H1 (cell line): ENCODE data around the gene ARHGAP22. TPM values are rescaled to one million over a fixed set of nuclear protein-coding genes. Genes with fewer than 3 reads are reported as not detected.

Source experiments
- CTCF ChIA-PET: fragments of 300-600 bp; sonication (Branson Sonifier 250); formaldehyde crosslinking; loops from one replicate; lab custom pipeline; 2021; ENCODE audit not compliant: partially characterized antibody; lab: Charles Lee
- POLR2A ChIA-PET: fragments of 300-600 bp; sonication (Branson Sonifier 250); formaldehyde crosslinking; loops from one replicate; lab custom pipeline; 2021; ENCODE audit warnings: inconsistent platforms; ENCODE audit not compliant: partially characterized antibody; lab: Charles Lee
- DNase-seq, 2 experiments: peaks; one replicate each; pipeline versions ENCODE4 v3.0.0 to v3.0.0-alpha.2; 2010 to 2022; ENCODE audit warnings: low spot score in 2 of 2, low read depth in 1 of 2, mixed read lengths in 1 of 2
- FAIRE-seq: peaks from 2 replicates; lab custom pipeline; 2011; peaks lifted over from hg19 to GRCh38; lab: Jason Lieb, UNC
- H2AFZ ChIP-seq: 2 replicates; pipeline ENCODE4 v1.8.1; 2012; ENCODE audit warnings: low read length, inconsistent platforms
- H2AK5ac ChIP-seq: 2 replicates; pipeline ENCODE4 v1.6.1; 2013; ENCODE audit warnings: low read depth, low read length
- H2BK120ac ChIP-seq: replicated peaks from 2 replicates; pipeline ENCODE3; 2013; ENCODE audit warnings: low read depth, low read length, inconsistent platforms
- H2BK12ac ChIP-seq: 2 replicates; pipeline ENCODE4 v1.6.1; 2013; ENCODE audit warnings: low read depth, low read length
- H2BK15ac ChIP-seq: 2 replicates; pipeline ENCODE4 v1.6.1; 2013; ENCODE audit warnings: low read length
- H2BK20ac ChIP-seq: 2 replicates; pipeline ENCODE4 v1.6.1; 2013; ENCODE audit warnings: low read length
- H2BK5ac ChIP-seq: 2 replicates; pipeline ENCODE4 v1.6.1; 2013; ENCODE audit warnings: low read depth, low read length
- H3K14ac ChIP-seq: 2 replicates; pipeline ENCODE4 v1.6.1; 2013; ENCODE audit warnings: inconsistent platforms; ENCODE audit not compliant: insufficient read length
- H3K18ac ChIP-seq: 2 replicates; pipeline ENCODE4 v1.6.1; 2013; ENCODE audit warnings: low read length; ENCODE audit errors: extremely low read depth
- H3K23ac ChIP-seq: 2 replicates; pipeline ENCODE4 v1.6.1; 2013; ENCODE audit warnings: inconsistent platforms; ENCODE audit not compliant: insufficient read length
- H3K23me2 ChIP-seq: 2 replicates; pipeline ENCODE4 v1.6.1; 2013; ENCODE audit warnings: low read depth, low read length
- H3K27ac ChIP-seq: 2 replicates; pipeline ENCODE4 v1.6.1; 2011; ENCODE audit warnings: low read depth, low read length, inconsistent platforms
- H3K27me3 ChIP-seq, 4 experiments: replicated peaks in 1 of 4; 1 replicate in 1 of 4; 2 replicates in 3 of 4; pipeline versions ENCODE4 v1.6.1 to v1.8.1; 2011 to 2013; ENCODE audit warnings: low read length in 3 of 4, mild to moderate bottlenecking in 3 of 4, inconsistent platforms in 2 of 4, mixed read lengths in 2 of 4, moderate library complexity in 1 of 4; ENCODE audit not compliant: control insufficient read depth in 3 of 4, insufficient read depth in 3 of 4; ENCODE audit errors: extremely low read depth in 1 of 4
- H3K36me3 ChIP-seq, 4 experiments: 2 replicates each; pipeline versions ENCODE4 v1.6.1 to v1.8.1; 2011 to 2013; ENCODE audit warnings: mild to moderate bottlenecking in 4 of 4, low read length in 3 of 4, moderate library complexity in 2 of 4, control low read depth in 1 of 4, inconsistent platforms in 1 of 4; ENCODE audit not compliant: insufficient read depth in 4 of 4, control insufficient read depth in 2 of 4
- H3K4ac ChIP-seq: replicated peaks from 2 replicates; pipeline ENCODE3; 2013; ENCODE audit warnings: low read length, low read depth, mixed read lengths, inconsistent platforms; ENCODE audit not compliant: insufficient read length
- H3K4me1 ChIP-seq, 4 experiments: replicated peaks in 1 of 4; 1 replicate in 1 of 4; 2 replicates in 3 of 4; pipeline versions ENCODE4 v1.6.1 to v1.8.1; 2011 to 2013; ENCODE audit warnings: low read length in 3 of 4, inconsistent platforms in 2 of 4, mixed read lengths in 1 of 4; ENCODE audit not compliant: insufficient read depth in 4 of 4, control insufficient read depth in 3 of 4
- H3K4me2 ChIP-seq, 2 experiments: 2 replicates each; pipeline versions ENCODE4 v1.6.1 to v1.8.1; 2011 to 2013; ENCODE audit warnings: low read depth in 2 of 2, low read length in 2 of 2, control low read depth in 1 of 2, inconsistent platforms in 1 of 2, mild to moderate bottlenecking in 1 of 2; ENCODE audit not compliant: insufficient read depth in 1 of 2
- H3K4me3 ChIP-seq, 4 experiments: fragments of 200-600, 300-600 bp in 1 of 4; sonication (generic), shearing (Covaris generic), sonication (Bioruptor Twin) in 1 of 4; 2 replicates each; pipeline versions ENCODE4 v1.5.1 to v1.8.1; 2011 to 2016; ENCODE audit warnings: low read length in 4 of 4, low read depth in 3 of 4, control low read depth in 2 of 4, inconsistent platforms in 2 of 4, mild to moderate bottlenecking in 2 of 4, mixed read lengths in 1 of 4, moderate library complexity in 1 of 4; ENCODE audit not compliant: insufficient read depth in 2 of 4; ENCODE audit errors: extremely low read depth in 1 of 4
- H3K56ac ChIP-seq: replicated peaks from 2 replicates; pipeline ENCODE3; 2013; ENCODE audit warnings: low read depth, mild to moderate bottlenecking, mixed read lengths, low read length, inconsistent platforms; ENCODE audit not compliant: insufficient read length
- H3K79me1 ChIP-seq: 2 replicates; pipeline ENCODE4 v1.6.1; 2013; ENCODE audit warnings: low read depth, low read length, control low read depth
- H3K79me2 ChIP-seq, 2 experiments: 2 replicates each; pipeline versions ENCODE4 v1.6.1 to v1.8.1; 2012 to 2013; ENCODE audit warnings: low read length in 2 of 2, mild to moderate bottlenecking in 2 of 2, inconsistent platforms in 1 of 2; ENCODE audit not compliant: insufficient read depth in 2 of 2, control insufficient read depth in 1 of 2
- H3K9ac ChIP-seq, 4 experiments: replicated peaks in 1 of 4; 1 replicate in 1 of 4; 2 replicates in 3 of 4; pipeline versions ENCODE4 v1.6.1 to v1.8.1; 2011 to 2013; ENCODE audit warnings: low read depth in 3 of 4, low read length in 3 of 4, control low read depth in 2 of 4, mild to moderate bottlenecking in 2 of 4, moderate library complexity in 2 of 4, inconsistent platforms in 1 of 4; ENCODE audit errors: extremely low read depth in 1 of 4
- H3K9me3 ChIP-seq, 2 experiments: 2 replicates each; pipeline versions ENCODE4 v1.6.1 to v1.8.1; 2012 to 2013; ENCODE audit warnings: mild to moderate bottlenecking in 2 of 2, moderate library complexity in 2 of 2, control low read depth in 1 of 2, inconsistent platforms in 1 of 2, low read depth in 1 of 2, low read length in 1 of 2, mixed read lengths in 1 of 2; ENCODE audit not compliant: insufficient read depth in 2 of 2
- H4K20me1 ChIP-seq, 2 experiments: replicated peaks in 1 of 2; 2 replicates each; pipeline versions ENCODE3 to v1.8.1; 2011 to 2013; ENCODE audit warnings: inconsistent platforms in 2 of 2, low read length in 2 of 2, mild to moderate bottlenecking in 1 of 2; ENCODE audit not compliant: insufficient read depth in 2 of 2, control insufficient read depth in 1 of 2
- H4K5ac ChIP-seq: 2 replicates; pipeline ENCODE4 v1.6.1; 2013; ENCODE audit warnings: low read length, low read depth, mixed read lengths, inconsistent platforms; ENCODE audit not compliant: insufficient read length
- H4K8ac ChIP-seq: 2 replicates; pipeline ENCODE4 v1.8.0; 2013; ENCODE audit warnings: mild to moderate bottlenecking, moderate library complexity, low read length, inconsistent platforms; ENCODE audit not compliant: insufficient read depth; ENCODE audit errors: extremely low read depth
- H4K91ac ChIP-seq: replicated peaks from 2 replicates; pipeline ENCODE3; 2013; ENCODE audit warnings: low read length, mixed read lengths, inconsistent platforms; ENCODE audit not compliant: insufficient read length
- ASH2L ChIP-seq: fragments of 200-600, 300-600 bp; sonication (generic); IDR thresholded peaks from one replicate; pipeline ENCODE4 v1.7.1; 2017; ENCODE audit warnings: low read length
- E2F6 ChIP-seq: IDR thresholded peaks from 2 replicates; pipeline ENCODE4 v1.6.1; 2012; ENCODE audit warnings: inconsistent platforms
- EGR1 ChIP-seq: IDR thresholded peaks from 2 replicates; pipeline ENCODE4 v1.6.1; 2011; ENCODE audit warnings: low read depth, low read length, borderline replicate concordance
- HDAC6 ChIP-seq: IDR thresholded peaks from one replicate; pipeline ENCODE4 v1.7.1; 2012; ENCODE audit warnings: low read depth, mild to moderate bottlenecking, inconsistent platforms, low read length, moderate library complexity
- KDM1A ChIP-seq: fragments of 200-600, 300-600 bp; sonication (generic); IDR thresholded peaks from 2 replicates; pipeline ENCODE4 v1.7.1; 2016; ENCODE audit warnings: mild to moderate bottlenecking, low read length, borderline replicate concordance
- PHF8 ChIP-seq: fragments of 200-600 bp; sonication (generic); conservative IDR thresholded peaks from 2 replicates; pipeline ENCODE4 v1.7.1; 2012; ENCODE audit warnings: low read depth, mild to moderate bottlenecking, inconsistent platforms, low read length, moderate library complexity
- POLR2A ChIP-seq, 2 experiments: IDR thresholded peaks; 1 replicate in 1 of 2; 2 replicates in 1 of 2; pipeline ENCODE4 v1.6.1; 2011; ENCODE audit warnings: low read depth in 2 of 2, low read length in 2 of 2, mild to moderate bottlenecking in 2 of 2; ENCODE audit errors: control extremely low read depth in 1 of 2
- POLR2AphosphoS5 ChIP-seq: IDR thresholded peaks from 2 replicates; pipeline ENCODE4 v1.6.1; 2011; ENCODE audit warnings: low read depth, low read length
- SIN3A ChIP-seq, 2 experiments: IDR thresholded peaks in 1 of 2; conservative IDR thresholded peaks in 1 of 2; 2 replicates each; pipeline ENCODE4 v1.6.1; 2011 to 2012; ENCODE audit warnings: low read length in 2 of 2, improper control_type of control experiment in 1 of 2, low read depth in 1 of 2, mild to moderate bottlenecking in 1 of 2
- SIRT6 ChIP-seq: IDR thresholded peaks from one replicate; pipeline ENCODE4 v1.7.1; 2012; ENCODE audit warnings: low read length, inconsistent platforms
- SIX5 ChIP-seq: IDR thresholded peaks from 2 replicates; pipeline ENCODE4 v1.6.1; 2011; ENCODE audit warnings: mild to moderate bottlenecking, low read depth, low read length
- TBP ChIP-seq: IDR thresholded peaks from 2 replicates; pipeline ENCODE4 v1.6.1; 2011; ENCODE audit warnings: low read depth, low read length, improper control_type of control experiment
- WGBS, 2 experiments: shearing (Covaris generic) in 1 of 2; methylation state at CpG; one replicate each; pipeline versions ENCODE4 v1.1.6 to v1.1.7; 2013 to 2015; ENCODE audit warnings: low lambda C conversion rate in 2 of 2, mixed read lengths in 2 of 2, inconsistent platforms in 1 of 2, low coverage in 1 of 2, missing lambda C conversion rate in 1 of 2; ENCODE audit not compliant: insufficient replicate concordance in 2 of 2, insufficient coverage in 1 of 2, insufficient read length in 1 of 2; ENCODE audit errors: extremely low coverage in 1 of 2, missing lambda C conversion rate in 1 of 2; 5-methylcytosine and 5-hydroxymethylcytosine counted together
- polyA plus RNA-seq, 7 experiments: library from polyadenylated mRNA; depleted of rRNA in 3 of 7; stranded (reverse) in 5 of 7; unstranded in 2 of 7; fragments of >200 nt in 5 of 7; fragments of 200-250 nt in 2 of 7; gene quantifications; 1 replicate in 5 of 7; 2 replicates in 1 of 7; 4 replicates in 1 of 7; pipeline versions ENCODE4 v1.2.1 to v1.2.3, GENCODE V29; 2011 to 2013; ENCODE audit warnings: missing spikeins in 2 of 7, mixed read lengths in 2 of 7
- total RNA-seq: library from RNA; stranded (reverse); fragmentation: NEBNext Ultra II Directional; extraction: Animal tissue kit (Norgen Biotek cat#: 25700); gene quantifications from 2 replicates; pipeline ENCODE4 v1.2.1, GENCODE V29; 2021
- TF ChIP-seq, protein P1 (sequence below): IDR thresholded peaks from 2 replicates; pipeline ENCODE4 v1.6.1; 2012; ENCODE audit warnings: low read length, inconsistent platforms

The ARHGAP22 gene
- total and polyA plus RNA-seq, 2 of the 8 experiments (the other 6 are each of a cell fraction or from before 2014, with no cell fraction given) = 3.6 to 11.2 TPM

GRCh38 chr10:48599830-48600134 is 5.1 kb downstream of the ARHGAP22 start:
- no peak overlapping the region for H3K23ac ChIP-seq
- no peak overlapping the region for H2BK20ac ChIP-seq
- no peaks in the 10 kb centered on the region for H3K9me3 ChIP-seq
- H3K56ac ChIP-seq = no peak overlapping the region
- ChIA-PET POLR2A (interaction anchor here (0.7 kb wide), 1 partner anchor 66 kb away, joined by 3 read pairs; no protein-coding TSS in a partner anchor), CTCF (interaction anchor here (1.3 to 1.6 kb wide), 3 partner anchors 9 to 48 kb away, joined by 3 to 8 read pairs (median 3); no protein-coding TSS in a partner anchor)
- 88% methylated on average over 2 of the region's 2 CpGs; no CpG with 5 or more reads in 1 of the 2 experiments for WGBS, 2 experiments
- H2BK5ac ChIP-seq = no peak overlapping the region
- H4K8ac ChIP-seq = no peak overlapping the region
- H2BK15ac ChIP-seq = peak overlapping the region; percentile 54; the same call in 1 of the 2 replicates
- FAIRE-seq = no peak
- H3K14ac ChIP-seq = no peak overlapping the region
- no peaks in the 10 kb centered on the region for H3K79me2 ChIP-seq
- H3K4me2 ChIP-seq = no peak overlapping the region
- no peak overlapping the region for H3K27ac ChIP-seq
- H3K4me3 ChIP-seq = no peak overlapping the region
- peaks cover 0 to 13% (median 11%) of the 10 kb centered on the region in 4 experiments; a peak in 6 of 7 replicates for H3K27me3 ChIP-seq
- H2AK5ac ChIP-seq = no peak overlapping the region
- no peak overlapping the region for H2AFZ ChIP-seq
- peaks cover 0 to 22% (median 8%) of the 10 kb centered on the region in 4 experiments; a peak in 6 of 7 replicates for H3K4me1 ChIP-seq
- H3K79me1 ChIP-seq = no peaks in the 10 kb centered on the region
- no peaks in the 10 kb centered on the region for H3K36me3 ChIP-seq
- DNase-seq = no peak
- H4K5ac ChIP-seq = no peak overlapping the region
- H3K18ac ChIP-seq = no peak overlapping the region
- no peak overlapping the region for H4K91ac ChIP-seq
- H3K23me2 ChIP-seq = no peaks in the 10 kb centered on the region; the same call in 1 of the 2 replicates
- H3K9ac ChIP-seq = no peak overlapping the region
- H2BK120ac ChIP-seq = no peak overlapping the region
- no peaks in the 10 kb centered on the region for H4K20me1 ChIP-seq
- H2BK12ac ChIP-seq = no peak overlapping the region
- H3K4ac ChIP-seq = no peak overlapping the region
- no peak for TF ChIP-seq TBP
- no peak for TF ChIP-seq ASH2L
- TF ChIP-seq POLR2AphosphoS5 = no peak
- TF ChIP-seq HDAC6 = no peak
- no peak for TF ChIP-seq PHF8
- TF ChIP-seq EGR1 = no peak
- TF ChIP-seq KDM1A = no peak
- TF ChIP-seq, protein P1, sequence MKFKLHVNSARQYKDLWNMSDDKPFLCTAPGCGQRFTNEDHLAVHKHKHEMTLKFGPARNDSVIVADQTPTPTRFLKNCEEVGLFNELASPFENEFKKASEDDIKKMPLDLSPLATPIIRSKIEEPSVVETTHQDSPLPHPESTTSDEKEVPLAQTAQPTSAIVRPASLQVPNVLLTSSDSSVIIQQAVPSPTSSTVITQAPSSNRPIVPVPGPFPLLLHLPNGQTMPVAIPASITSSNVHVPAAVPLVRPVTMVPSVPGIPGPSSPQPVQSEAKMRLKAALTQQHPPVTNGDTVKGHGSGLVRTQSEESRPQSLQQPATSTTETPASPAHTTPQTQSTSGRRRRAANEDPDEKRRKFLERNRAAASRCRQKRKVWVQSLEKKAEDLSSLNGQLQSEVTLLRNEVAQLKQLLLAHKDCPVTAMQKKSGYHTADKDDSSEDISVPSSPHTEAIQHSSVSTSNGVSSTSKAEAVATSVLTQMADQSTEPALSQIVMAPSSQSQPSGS = no peak
- TF ChIP-seq SIN3A (conservative IDR thresholded peaks at IDR 0.05 in 1 of 2, IDR thresholded peaks at IDR 0.05 in 1 of 2; ENCODE audit: low read depth in 1 of 2, low read length in 2 of 2) = no peak
- no peak for TF ChIP-seq SIX5
- no peak for TF ChIP-seq POLR2A (IDR thresholded peaks at IDR 0.05; ENCODE audit: control extremely low read depth in 1 of 2, low read depth in 2 of 2, low read length in 2 of 2)
- TF ChIP-seq E2F6 = no peak
- TF ChIP-seq SIRT6 = no peak
